Esophagus squamous epithelium (tissue), 4 donors: ENCODE data around the gene TNK1.
A peak's percentile ranks its signal among the peaks of the same experiment; 100 is the strongest.

ENCODE experiments used
- POLR2A ChIP-seq, 4 donors: fragments of 450-650 bp; IDR thresholded peaks; one replicate each; pipeline ENCODE4 v1.6.1; 2017; ENCODE audit warnings: antibody characterized with exemption in 4 of 4, mild to moderate bottlenecking in 4 of 4, moderate library complexity in 3 of 4
- TF ChIP-seq, protein P1 (sequence below), 6 experiments: fragments of 450-650 bp in 4 of 6; fragments of 200-600 bp in 2 of 6; sonication (generic) in 2 of 6; IDR thresholded peaks; one replicate each; pipeline ENCODE4 v1.5.1; 2016 to 2019; ENCODE audit warnings: antibody characterized with exemption in 6 of 6, mild to moderate bottlenecking in 4 of 6, moderate library complexity in 4 of 6

- TF ChIP-seq, protein P1, sequence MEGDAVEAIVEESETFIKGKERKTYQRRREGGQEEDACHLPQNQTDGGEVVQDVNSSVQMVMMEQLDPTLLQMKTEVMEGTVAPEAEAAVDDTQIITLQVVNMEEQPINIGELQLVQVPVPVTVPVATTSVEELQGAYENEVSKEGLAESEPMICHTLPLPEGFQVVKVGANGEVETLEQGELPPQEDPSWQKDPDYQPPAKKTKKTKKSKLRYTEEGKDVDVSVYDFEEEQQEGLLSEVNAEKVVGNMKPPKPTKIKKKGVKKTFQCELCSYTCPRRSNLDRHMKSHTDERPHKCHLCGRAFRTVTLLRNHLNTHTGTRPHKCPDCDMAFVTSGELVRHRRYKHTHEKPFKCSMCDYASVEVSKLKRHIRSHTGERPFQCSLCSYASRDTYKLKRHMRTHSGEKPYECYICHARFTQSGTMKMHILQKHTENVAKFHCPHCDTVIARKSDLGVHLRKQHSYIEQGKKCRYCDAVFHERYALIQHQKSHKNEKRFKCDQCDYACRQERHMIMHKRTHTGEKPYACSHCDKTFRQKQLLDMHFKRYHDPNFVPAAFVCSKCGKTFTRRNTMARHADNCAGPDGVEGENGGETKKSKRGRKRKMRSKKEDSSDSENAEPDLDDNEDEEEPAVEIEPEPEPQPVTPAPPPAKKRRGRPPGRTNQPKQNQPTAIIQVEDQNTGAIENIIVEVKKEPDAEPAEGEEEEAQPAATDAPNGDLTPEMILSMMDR (IDR thresholded peaks at IDR 0.05), result peak in 2 of 6 experiments; percentile 44 to 53
- TF ChIP-seq POLR2A (IDR thresholded peaks at IDR 0.05), result no peak
Measured at GRCh38 chr17:7352503-7352889, 28.4 kb upstream of the TNK1 start.
